Fibroblast of skin of left biceps (primary cell): ENCODE data around the gene LAPTM4A.
"Not testable (repeated sequence)": the region's sequence is repeated elsewhere in the genome, so short reads cannot be mapped to it uniquely, and the experiment has no call there.

Source experiments
- DNase-seq, 2 experiments: peaks; one replicate each; pipeline ENCODE4 v3.0.0-alpha.2; 2013; ENCODE audit warnings: low read depth in 2 of 2

The LAPTM4A gene

GRCh38 chr2:20076757-20077156 is 25.3 kb upstream of the LAPTM4A start:
- DNase-seq: no peak

DNA sequence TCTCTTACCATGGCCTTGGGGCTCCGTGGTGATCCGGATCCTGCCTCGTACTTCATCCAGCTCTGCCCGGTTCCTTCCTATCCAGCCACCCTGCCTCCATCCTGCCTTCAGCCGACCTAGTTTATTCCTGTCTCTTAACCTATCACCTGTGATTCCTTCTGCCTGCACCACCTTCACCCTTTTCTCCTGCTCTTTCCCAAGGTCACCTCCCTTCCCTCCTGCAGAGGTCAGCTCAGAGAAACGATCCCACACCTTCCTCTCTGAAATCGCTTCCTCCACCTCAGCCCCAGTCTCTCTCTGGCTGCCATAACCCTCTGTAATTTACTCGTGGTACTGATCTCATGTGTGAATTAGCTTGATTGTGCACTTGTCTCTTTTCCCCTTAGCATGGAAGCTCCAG is 23.5 kb upstream of the LAPTM4A start:
- DNase-seq: no peak

GRCh38 chr2:20074046-20074648 is 22.7 kb upstream of the LAPTM4A start:
- DNase-seq: not testable (repeated sequence)

DNA sequence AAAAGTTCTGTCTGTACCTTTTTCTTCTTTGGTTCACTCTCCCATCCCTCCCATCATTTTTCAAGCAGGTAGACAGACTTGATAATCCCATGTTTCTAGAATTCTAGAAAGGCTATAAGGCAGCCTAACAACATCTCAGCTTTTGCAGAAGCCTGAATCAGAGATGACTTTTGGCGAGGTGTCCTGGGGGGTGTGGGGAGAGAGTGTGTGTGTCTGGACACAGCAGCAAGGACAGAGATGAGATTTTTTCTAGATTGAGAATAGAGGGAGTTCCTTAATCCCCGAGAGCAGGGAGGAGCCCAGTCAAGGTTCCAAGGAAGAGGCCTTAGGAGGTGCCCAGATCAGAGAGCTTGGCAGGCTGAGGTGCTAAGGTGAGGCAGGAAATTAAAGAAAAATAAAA is 22.0 kb upstream of the LAPTM4A start:
- DNase-seq: no peak

DNA sequence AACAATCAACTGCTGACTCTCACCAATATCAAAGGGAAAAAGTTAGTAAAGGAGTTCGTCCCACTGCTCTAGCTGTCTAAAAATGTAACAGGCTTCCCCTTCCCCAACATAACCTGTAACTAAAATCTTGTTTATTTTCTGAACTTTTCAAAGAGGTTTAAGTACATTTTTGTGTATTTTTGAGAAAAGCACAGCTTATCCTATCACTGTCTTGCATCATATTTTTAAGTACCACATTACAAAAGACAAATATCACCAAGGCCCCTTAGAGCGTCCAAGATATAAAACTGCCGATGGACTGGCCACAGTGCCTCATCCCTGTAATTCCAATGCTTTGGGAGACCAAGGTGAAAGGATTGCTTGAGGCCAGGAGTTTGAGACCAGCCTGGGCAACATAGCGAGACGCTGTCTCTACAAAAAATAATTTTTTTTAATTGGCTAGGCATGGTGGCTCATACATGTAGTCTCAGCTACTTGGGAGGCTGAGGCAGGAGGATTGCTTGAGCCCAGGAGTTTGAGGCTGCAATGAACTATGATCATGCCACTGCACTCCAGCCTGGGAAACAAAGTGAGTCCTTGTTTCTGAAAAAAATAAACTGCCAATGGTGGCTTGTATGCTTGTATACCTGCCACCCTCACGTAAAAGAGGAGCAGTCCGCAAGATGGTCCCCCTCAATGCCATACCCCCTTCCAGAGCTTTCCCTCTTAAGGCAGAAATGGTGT is 21.2 kb upstream of the LAPTM4A start:
- DNase-seq: no peak

DNA sequence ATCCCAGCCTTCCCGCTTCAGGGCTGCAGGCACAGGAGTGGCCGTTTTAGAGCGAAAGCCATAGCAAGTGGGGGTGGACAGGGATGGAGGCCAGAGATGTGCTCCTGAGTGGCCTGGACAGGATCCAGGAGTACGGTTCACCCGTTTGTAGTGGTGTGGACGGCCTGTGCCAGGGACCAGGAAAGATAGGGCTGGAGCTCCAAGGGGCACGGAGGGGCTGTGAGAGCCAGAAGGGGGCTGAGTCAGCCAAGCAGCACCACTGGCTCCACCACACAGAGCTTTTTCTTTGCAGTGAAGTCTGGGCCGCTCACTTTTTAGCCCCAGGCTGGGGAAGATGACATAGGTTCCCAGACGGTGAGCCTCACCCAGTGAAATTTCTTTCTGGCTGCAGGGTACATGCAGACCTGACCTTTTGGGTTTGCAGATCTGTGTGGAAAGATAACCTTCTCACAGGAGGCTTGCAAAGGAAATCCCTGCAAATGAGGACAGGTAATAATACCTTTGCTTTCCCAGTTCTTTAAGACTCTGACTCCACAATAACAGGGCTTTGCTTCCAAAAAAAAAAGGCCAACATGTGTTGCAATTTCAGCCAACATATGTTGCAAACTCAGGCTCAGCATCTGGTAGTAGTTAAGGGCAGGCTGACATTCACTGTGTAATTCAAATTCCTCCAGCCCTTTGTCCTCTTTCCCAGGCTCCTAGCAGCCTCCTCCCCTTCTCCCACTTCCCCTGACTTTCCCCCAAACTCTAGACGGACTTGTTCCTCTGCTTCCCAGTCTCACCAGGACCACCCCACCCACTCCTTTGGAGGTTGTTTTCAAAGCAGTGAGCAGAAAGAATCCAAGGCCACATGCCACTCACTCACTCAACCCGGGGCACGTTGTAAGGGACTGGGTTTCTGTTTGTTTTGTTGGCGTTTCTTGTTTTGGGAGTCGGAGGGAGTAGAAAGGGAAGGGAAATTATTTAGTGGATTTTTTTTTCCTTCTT is 20.3 kb upstream of the LAPTM4A start:
- DNase-seq: peak; percentile 95

GRCh38 chr2:20069756-20070155 is 18.3 kb upstream of the LAPTM4A start:
- DNase-seq: no peak

- peak; percentile 98 for DNase-seq
Observed at GRCh38 chr2:20067992-20068584, 16.7 kb upstream of the LAPTM4A start.

- DNase-seq: no peak
Observed at GRCh38 chr2:20065885-20066602, 14.6 kb upstream of the LAPTM4A start.

DNA sequence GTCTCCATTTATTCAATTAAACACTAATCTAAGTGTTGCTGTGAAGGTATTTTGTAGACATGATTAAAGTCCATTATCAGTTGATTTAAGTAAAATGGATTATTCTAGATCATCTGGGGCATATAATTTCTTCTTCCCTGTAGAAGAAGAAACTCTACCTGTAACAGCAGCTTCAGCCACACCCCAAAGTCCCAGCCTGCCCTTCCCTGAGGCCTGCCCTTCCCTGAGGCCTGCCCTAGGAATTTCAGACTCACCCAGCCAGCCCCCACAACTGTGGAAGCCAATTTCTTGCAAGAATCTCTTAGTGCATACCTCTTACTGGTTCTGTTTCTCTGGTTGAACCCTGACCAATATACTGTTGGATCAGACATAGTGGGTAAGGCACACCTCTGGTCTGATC is 13.4 kb upstream of the LAPTM4A start:
- no peak for DNase-seq

DNA sequence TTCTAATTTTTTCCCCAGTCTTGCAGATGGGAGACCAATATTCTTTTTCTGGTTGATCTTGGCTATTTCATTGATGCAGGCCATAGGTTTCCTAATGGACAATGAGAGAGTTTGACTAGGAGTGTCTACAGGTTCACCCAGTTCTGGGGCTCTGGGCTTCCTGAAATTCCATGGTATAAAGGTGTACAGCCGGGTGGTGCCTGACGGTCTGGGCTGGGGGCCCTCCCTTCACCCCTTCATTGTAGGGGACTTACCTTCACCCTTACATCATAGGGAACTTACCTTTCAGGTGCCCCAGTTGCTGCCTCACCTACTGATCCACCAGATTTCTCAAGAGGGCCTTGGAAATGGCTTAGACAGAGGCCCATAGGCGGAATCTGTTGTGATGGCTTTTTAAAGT is 13.0 kb upstream of the LAPTM4A start:
- DNase-seq: no peak

DNA sequence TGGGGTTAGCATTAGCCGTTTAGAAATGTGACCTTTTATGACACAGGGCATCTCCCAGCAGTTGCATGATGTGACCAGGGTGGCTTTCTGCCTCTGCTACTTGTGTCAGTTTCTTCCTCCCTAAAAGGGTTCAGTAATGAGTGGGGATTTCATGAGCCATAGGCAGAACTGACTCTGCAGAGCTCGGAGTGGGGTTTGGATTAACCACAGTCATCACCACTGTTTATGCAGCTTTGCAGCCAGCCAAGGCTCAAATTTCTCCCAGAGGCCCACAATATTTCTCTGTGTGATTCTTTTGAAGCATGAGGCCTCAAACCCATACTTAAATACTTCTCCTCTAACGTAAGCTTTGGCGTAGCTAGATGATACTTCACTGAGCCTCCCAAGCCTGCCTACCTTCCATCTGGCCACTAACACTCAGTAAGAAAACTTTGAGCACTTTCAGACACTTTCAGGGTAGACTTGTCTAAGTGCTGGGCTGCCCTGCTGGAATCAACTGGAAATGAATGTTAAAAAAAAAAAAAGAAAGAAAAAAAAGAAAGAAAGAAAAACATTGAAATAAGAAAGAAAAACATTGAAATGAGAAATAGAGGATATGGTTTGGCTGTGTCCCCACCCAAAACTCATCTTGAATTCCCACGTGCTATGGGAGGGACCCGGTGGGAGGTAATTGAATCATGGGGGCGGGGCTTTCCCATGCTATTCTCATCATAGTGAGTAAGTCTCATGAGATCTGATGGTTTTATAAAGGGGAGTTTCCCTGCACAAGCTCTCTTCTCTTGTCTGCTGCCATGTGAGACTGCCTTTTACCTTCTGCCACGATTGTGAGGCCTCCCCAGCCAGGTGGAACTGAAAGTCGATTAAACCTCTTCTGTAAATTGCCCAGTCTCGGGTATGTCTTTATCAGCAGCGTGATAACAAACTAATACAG is 11.5 kb upstream of the LAPTM4A start:
- DNase-seq: peak; percentile 90 to 92

DNA sequence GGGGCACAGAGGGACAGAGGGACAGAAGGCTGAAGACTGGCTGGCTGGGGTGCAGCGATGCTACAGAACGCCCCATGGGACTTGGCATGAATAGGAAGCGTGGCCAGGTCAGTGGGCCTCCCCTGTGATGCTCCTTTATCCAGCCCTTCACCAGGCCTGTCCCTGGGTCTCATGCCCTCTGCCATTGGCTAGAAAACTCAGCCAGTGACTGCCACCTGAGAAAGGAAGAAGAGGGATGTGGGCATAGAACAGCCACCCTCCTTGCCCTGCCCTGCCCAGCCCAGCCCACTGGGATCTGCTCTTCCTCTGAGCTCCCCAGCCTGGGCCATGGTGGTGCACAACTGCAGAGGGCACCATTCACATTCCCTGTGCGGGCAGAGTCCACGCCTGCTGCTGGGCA is 10.5 kb upstream of the LAPTM4A start:
- no peak for DNase-seq

DNA sequence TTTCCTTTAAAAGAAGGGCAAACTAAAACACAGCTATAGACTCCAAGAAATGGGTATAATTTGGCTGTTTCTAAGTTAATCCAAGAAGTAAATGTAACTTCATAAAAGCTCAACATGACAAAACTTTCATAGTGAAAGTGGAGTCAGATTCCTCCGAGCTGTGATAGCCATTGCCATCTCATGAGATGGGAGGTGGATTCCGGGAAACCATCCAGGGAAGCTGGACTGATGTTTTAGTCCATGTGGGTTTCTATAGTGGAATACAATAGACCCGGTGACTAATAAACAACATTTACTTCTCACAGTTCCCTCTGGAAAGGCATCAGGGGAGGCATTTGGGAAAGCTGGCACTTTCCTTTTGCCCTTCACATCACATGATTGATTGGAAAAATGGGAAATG is 10.0 kb upstream of the LAPTM4A start:
- peak in 1 of 2 experiments; percentile 49 for DNase-seq

- no peak for DNase-seq
Observed at GRCh38 chr2:20060106-20060505, 8.7 kb upstream of the LAPTM4A start.

DNA sequence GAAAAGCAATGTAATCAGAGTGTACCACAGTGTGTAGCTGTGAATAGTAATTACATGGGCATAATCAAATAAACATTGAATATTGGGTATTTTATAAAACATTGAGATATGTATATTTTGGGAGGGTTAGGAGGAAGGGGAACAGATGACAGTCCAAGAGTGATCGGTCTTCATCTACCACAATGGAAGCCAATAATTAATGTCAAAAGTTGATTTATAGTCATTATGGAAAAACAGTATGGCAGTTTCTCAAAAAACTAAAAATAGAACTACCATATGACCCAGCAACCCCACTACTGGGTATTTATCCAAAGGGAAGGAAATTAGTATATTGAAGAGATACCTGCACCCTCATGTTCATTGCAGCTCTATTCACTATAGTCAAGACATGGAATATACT is 5.8 kb upstream of the LAPTM4A start:
- no peak for DNase-seq

- DNase-seq: no peak
Observed at GRCh38 chr2:20054931-20055330, 3.5 kb upstream of the LAPTM4A start.

DNA sequence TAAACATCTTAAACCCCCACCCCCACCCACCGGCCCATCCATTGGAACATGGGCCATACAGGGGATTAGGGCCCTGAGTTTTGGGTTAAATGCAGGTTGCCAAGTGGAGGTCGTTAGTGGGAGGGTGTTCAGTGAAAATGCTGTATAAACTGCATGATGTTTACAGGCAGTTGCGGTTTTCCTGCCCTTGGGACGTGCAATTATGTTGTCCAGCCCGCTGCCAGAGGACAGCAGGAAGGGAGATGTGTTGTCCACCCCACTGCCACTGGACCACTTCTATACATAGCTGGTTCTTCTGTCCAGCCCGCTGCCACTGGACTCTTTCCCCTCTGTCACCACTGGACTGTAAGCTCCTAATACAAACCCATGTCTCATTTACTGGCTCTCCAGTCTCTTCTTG is 2.7 kb upstream of the LAPTM4A start:
- no peak for DNase-seq

GRCh38 chr2:20052861-20053281 is 1.4 kb upstream of the LAPTM4A start:
- peak; percentile 47 to 49 for DNase-seq

DNA sequence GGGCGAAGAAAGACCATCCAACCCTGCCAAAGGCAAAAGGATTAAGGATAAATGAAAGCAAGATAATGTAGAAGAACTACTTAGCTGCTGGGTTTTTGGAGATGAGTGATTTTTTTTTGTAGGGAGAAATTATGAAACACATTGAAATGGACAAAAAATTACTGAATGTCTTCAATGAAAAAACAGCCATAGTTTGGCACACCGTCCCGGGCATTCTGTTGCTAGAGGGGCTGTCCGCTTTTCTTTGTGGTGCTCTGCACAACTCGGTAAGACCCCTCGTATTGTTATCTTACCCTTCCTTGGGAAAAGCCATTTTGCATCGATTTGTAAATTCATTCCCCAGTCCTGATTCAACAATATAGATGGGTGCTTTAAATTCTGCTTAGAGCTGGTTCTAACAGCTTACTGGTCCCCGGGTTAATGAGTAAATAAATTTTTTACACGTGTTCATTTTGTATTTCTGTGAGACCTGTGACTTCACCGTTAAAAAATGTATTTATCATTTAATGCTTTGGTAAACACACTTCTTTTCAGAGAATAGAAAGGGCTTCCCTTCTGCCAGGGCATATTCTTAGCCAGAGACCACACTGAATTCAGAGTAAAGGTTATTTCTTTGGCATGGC is 912 bp upstream of the LAPTM4A start:
- no peak for DNase-seq
